Astrocyte (in vitro differentiated cells and primary cell): Measurements from ENCODE around the gene PHKA2.

Experiments used
- CTCF ChIP-seq: IDR thresholded peaks from 2 replicates; pipeline ENCODE4 v1.5.1; 2011; ENCODE audit warnings: low read depth, mild to moderate bottlenecking, inconsistent platforms, low read length, moderate library complexity; ENCODE audit not compliant: insufficient read depth
- EZH2 ChIP-seq: IDR thresholded peaks from 2 replicates; pipeline ENCODE4 v1.6.1; 2012; ENCODE audit warnings: mild to moderate bottlenecking, low read length, inconsistent platforms; ENCODE audit not compliant: insufficient read depth

GRCh38 chrX:18891548-18891945, 92.4 kb downstream of the PHKA2 start:
- TF ChIP-seq CTCF (no peak), EZH2 (no peak)
